Common myeloid progenitor, CD34-positive (primary cell): ENCODE results near the gene PDX1.

Experiments
- CTCF ChIA-PET: fragments of 350-600 bp; sonication (Branson Sonifier 250); formaldehyde crosslinking; loops from one replicate; lab custom pipeline; 2021; ENCODE audit warnings: antibody characterized with exemption; lab: Charles Lee
- POLR2A ChIA-PET: fragments of 350-600 bp; sonication (Branson Sonifier 250); formaldehyde crosslinking; loops from one replicate; lab custom pipeline; 2021; ENCODE audit warnings: antibody characterized with exemption; lab: Charles Lee
- DNase-seq, 3 donors: peaks; one replicate each; pipeline versions ENCODE4 v3.0.0 to v3.0.0-alpha.2; 2013
- H3K27ac ChIP-seq, 2 experiments: 1 replicate in 1 of 2; 2 replicates in 1 of 2; pipeline ENCODE4 v1.7.0; 2013; ENCODE audit warnings: inconsistent platforms in 2 of 2, low read length in 2 of 2, mild to moderate bottlenecking in 2 of 2, low read depth in 1 of 2, moderate library complexity in 1 of 2; ENCODE audit not compliant: severe bottlenecking in 2 of 2, insufficient read depth in 1 of 2, poor library complexity in 1 of 2
- H3K27me3 ChIP-seq, 5 experiments: replicated peaks in 2 of 5; 1 replicate in 3 of 5; 2 replicates in 2 of 5; pipeline versions ENCODE4 v1.6.1 to v1.7.0; 2013; ENCODE audit warnings: low read length in 4 of 5, mild to moderate bottlenecking in 2 of 5, moderate library complexity in 2 of 5, inconsistent platforms in 1 of 5; ENCODE audit not compliant: insufficient read depth in 5 of 5, control insufficient read depth in 4 of 5
- H3K36me3 ChIP-seq, 4 experiments: 1 replicate in 2 of 4; 2 replicates in 2 of 4; pipeline versions ENCODE4 v1.6.1 to v1.7.0; 2013; ENCODE audit warnings: low read length in 3 of 4, control low read depth in 1 of 4, mild to moderate bottlenecking in 1 of 4; ENCODE audit not compliant: control insufficient read depth in 4 of 4, insufficient read depth in 4 of 4
- H3K4me1 ChIP-seq, 4 experiments: 1 replicate in 3 of 4; 2 replicates in 1 of 4; pipeline versions ENCODE4 v1.6.1 to v1.7.1; 2013; ENCODE audit warnings: low read length in 3 of 4, mild to moderate bottlenecking in 3 of 4, control low read depth in 1 of 4, inconsistent platforms in 1 of 4, moderate library complexity in 1 of 4; ENCODE audit not compliant: control insufficient read depth in 4 of 4, insufficient read depth in 4 of 4; ENCODE audit errors: control extremely low read depth in 1 of 4
- H3K4me3 ChIP-seq, 7 experiments: 1 replicate in 4 of 7; 2 replicates in 3 of 7; pipeline versions ENCODE4 v1.5.1 to v1.7.0; 2013; ENCODE audit warnings: mild to moderate bottlenecking in 7 of 7, low read length in 6 of 7, moderate library complexity in 6 of 7, inconsistent platforms in 2 of 7, low read depth in 2 of 7, control low read depth in 1 of 7; ENCODE audit not compliant: insufficient read depth in 4 of 7, control insufficient read depth in 1 of 7; ENCODE audit errors: extremely low read depth in 1 of 7
- H3K9me3 ChIP-seq, 5 experiments: 1 replicate in 4 of 5; 2 replicates in 1 of 5; pipeline versions ENCODE4 v1.6.1 to v1.7.1; 2013; ENCODE audit warnings: low read length in 4 of 5, mild to moderate bottlenecking in 2 of 5, inconsistent platforms in 1 of 5, low read depth in 1 of 5, moderate library complexity in 1 of 5; ENCODE audit not compliant: control insufficient read depth in 4 of 5, insufficient read depth in 2 of 5; ENCODE audit errors: control extremely low read depth in 1 of 5
- WGBS: methylation state at CpG from one replicate; pipeline ENCODE4 v1.1.5; 2013; ENCODE audit not compliant: insufficient coverage; 5-methylcytosine and 5-hydroxymethylcytosine counted together

Gene PDX1

DNA sequence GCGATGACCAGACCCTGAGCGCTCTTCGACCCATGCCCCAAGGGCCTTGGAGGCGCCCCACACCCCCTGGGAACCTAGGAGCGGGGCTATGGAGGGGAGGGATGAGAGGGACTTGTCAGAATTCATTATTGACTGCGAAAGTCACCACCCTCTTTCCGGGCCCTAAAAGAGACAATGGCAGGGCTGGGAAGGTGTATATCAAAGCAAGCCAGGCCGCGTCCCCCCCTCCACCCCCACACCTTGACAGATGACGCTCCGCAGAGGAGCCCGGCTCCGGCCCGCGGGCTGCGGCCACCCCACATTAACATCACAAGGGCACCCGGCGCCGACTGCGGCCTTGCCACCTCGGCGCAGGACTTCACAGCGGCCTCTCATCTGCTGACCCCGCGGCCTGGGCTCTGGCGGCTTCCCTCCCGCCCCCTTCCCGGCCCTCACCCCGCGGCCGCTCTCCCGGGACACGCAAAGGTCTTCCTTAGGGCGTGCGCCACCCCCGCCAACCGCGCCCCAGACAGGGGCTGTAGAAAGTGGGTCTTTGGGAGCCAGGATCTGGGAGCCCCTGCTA lies 46.9 kb downstream of the PDX1 start:
- Histone ChIP-seq H3K27me3 (peaks cover 10 to 100% (median 68%) of the 10 kb centered on the region in 5 experiments), H3K27ac (no peak overlapping the region), H3K4me3 (no peak overlapping the region), H3K4me1 (peaks cover 0 to 37% (median 27%) of the 10 kb centered on the region in 4 experiments), H3K36me3 (no peaks in the 10 kb centered on the region), H3K9me3 (no peaks in the 10 kb centered on the region)
- WGBS = 4% methylated on average over 22 of the region's 38 CpGs
- CTCF ChIA-PET = interaction anchor here (1.4 to 1.6 kb wide), 4 partner anchors 8 to 138 kb away, joined by 3 to 6 read pairs (median 5); no protein-coding TSS in a partner anchor
- POLR2A ChIA-PET = interaction anchor here (1.2 kb wide), 1 partner anchor 8 kb away, joined by 4 read pairs; no protein-coding TSS in a partner anchor
- no peak for DNase-seq

DNA sequence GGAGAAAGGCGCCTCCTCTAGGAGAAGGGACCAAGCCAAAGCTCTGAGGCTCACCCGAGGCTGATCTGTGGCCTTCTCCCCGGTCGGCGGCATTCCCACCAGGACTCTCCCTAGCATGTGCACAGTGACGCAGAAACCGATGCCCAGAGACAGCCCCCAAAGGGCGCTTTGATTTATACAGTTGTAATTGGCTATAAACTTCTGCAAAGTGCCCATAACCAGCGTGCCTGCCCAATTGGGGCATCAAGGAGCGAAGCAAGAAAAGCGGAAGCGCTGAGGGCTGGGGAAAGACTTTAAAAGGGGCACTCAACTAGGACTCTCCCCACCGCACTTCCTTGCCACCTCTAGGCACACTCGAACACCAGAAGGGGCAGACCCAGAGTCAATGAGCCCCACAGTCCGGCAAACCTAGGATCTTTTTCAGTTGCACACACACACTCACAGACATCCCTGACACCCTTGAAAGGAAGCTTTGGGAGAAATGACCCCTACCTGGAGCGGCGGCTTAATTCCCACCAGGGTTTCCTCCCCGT lies 47.5 kb downstream of the PDX1 start:
- H3K36me3 ChIP-seq = no peaks in the 10 kb centered on the region
- H3K27ac ChIP-seq = no peak overlapping the region
- peaks cover 0 to 37% (median 27%) of the 10 kb centered on the region in 4 experiments for H3K4me1 ChIP-seq
- POLR2A ChIA-PET = interaction anchor here (1.2 kb wide), 1 partner anchor 8 kb away, joined by 4 read pairs; no protein-coding TSS in a partner anchor
- H3K27me3 ChIP-seq = peaks cover 10 to 100% (median 68%) of the 10 kb centered on the region in 5 experiments
- CTCF ChIA-PET = interaction anchor here (0.9 to 2.2 kb wide), 6 partner anchors 8 to 1020 kb away, joined by 3 to 7 read pairs (median 5); no protein-coding TSS in a partner anchor
- no peaks in the 10 kb centered on the region for H3K9me3 ChIP-seq
- WGBS = 3% methylated on average over 14 of the region's 18 CpGs
- DNase-seq = peak; percentile 44 to 77 (median 76)
- H3K4me3 ChIP-seq = no peak overlapping the region

DNA sequence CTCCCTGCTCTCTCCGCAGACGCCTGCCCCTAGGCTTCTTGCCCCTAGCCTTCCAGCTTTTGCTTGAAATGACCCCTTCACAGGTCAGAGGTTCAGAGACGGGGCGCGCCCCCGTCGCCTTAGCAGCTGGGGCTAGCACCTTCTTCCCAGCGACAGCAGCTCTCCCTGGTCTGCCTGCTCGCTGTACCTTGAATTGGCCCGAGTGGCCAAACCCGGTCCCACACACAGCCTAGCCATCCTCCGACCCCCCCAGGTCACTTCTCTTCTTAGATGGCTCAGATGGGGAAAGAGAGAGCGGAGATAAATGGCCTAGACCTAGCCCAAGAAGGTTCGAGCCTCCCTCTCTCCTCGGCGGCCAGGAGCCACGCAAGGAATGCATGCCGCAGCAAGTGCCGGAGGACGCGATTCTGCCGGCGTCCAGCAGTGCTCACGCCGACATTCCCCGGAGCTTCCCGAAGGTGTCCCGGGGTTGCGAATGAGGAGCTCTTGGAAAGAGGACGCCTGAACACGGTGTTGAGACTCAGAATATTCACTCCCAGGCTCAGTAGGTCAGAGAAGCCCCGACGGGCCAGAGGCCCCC lies 48.0 kb downstream of the PDX1 start:
- Histone ChIP-seq H3K27ac (no peak overlapping the region), H3K4me3 (peak overlapping the region in 3 of 7 experiments; percentile 10 to 61 (median 54)), H3K4me1 (peaks cover 0 to 37% (median 27%) of the 10 kb centered on the region in 4 experiments), H3K36me3 (no peaks in the 10 kb centered on the region), H3K27me3 (peaks cover 10 to 100% (median 64%) of the 10 kb centered on the region in 5 experiments), H3K9me3 (no peaks in the 10 kb centered on the region)
- POLR2A ChIA-PET = interaction anchor here (1.2 kb wide), 1 partner anchor 9 kb away, joined by 4 read pairs; no protein-coding TSS in a partner anchor
- CTCF ChIA-PET = interaction anchor here (0.9 to 2.2 kb wide), 6 partner anchors 8 to 1021 kb away, joined by 3 to 7 read pairs (median 5); no protein-coding TSS in a partner anchor
- no peak for DNase-seq
- 0% methylated on average over 16 of the region's 33 CpGs for WGBS

DNA sequence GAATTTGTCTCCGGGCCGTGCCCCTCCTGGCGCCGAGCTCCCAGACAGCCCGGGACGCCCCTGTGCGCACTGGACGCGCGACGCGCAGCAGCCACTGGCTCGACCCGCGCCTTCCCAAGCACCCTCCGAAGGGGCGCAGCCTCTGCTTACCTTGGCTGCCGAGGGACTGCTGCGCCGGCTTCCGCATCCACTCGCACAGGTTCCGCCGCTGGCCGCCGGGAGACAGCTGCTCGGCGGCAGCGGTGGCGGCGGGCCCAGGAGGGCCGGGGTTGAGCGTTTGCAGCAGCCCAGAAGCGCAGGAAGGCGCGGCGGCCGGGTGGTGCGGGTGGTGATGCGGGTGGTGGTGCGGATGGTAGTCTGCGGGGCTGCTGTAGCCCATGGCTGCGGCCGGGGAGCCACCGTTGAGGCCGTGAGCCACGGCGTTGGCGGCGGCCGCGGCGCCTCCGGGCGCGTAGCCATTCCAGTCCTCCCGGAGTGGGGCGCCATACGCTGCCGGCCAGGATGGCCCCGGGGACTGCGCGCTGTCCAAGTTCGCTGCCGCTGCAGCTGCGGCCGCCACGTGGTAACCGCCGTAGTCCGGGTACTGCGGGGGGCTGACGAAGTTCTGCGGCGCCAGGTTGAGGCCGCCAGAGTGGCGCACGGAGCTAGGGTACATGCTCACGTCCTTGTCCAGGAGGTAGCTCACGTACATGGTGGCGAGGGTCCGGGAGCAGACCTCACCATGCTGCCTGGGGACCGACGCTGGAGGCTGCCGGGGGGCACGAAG lies 48.7 kb downstream of the PDX1 start:
- Histone ChIP-seq H3K4me1 (peaks cover 0 to 37% (median 27%) of the 10 kb centered on the region in 4 experiments), H3K27me3 (peaks cover 10 to 100% (median 66%) of the 10 kb centered on the region in 5 experiments), H3K9me3 (no peaks in the 10 kb centered on the region), H3K4me3 (peak overlapping the region in 5 of 7 experiments; percentile 7 to 62 (median 54)), H3K27ac (no peak overlapping the region), H3K36me3 (no peaks in the 10 kb centered on the region)
- 2% methylated on average over 79 of the region's 86 CpGs for WGBS
- peak in 2 of 3 donors; percentile 60 to 68 for DNase-seq
- ChIA-PET POLR2A (interaction anchor here (1.2 kb wide), 1 partner anchor 10 kb away, joined by 4 read pairs; no protein-coding TSS in a partner anchor), CTCF (interaction anchor here (0.9 to 3.8 kb wide), 11 partner anchors 8 to 1022 kb away, joined by 3 to 18 read pairs (median 6); no protein-coding TSS in a partner anchor)

DNA sequence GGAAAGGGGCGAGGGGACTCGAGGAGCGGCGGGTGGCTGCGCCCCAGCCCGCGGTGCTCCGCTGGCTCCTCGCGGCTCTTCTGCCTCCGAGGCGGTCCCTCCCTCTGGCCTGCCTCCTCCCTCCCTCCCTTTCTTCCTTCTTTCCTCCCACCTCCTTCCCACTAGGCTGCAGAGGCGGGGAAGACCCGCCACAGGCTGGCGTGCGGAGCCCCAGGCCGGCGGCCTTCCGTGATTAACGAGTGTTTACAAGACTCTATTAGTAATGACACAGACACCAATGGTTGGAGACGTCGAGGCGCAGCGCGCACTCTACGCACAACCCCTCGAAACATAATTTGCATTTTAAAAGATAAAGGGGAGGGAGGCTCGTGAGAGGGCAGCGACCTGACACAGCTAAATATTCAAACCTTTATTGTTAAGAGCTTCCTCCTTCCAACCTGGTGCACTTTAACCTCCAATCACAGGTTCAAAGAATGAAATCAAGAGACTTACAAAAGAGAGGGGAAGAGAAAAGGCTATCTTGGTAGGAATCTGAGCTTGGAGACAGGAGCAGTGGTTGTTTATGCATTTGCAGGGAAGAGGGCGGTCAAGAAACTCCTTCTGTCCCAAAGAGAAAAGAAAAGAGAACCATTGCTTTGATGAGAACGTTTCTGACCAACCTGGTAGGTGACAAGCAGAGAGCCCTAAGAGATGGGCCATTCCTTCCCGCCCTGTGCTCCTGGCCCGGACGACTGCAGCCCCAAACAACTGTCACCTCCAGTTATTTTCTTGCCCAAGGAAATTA lies 49.5 kb downstream of the PDX1 start, which contains the start of gene CDX2:
Gene CDX2 (minus strand): TSS at position 234 of the 784 bp plus-strand sequence. CDS start 309 bp downstream, outside the sequence.
- no peaks in the 10 kb centered on the region for H3K36me3 ChIP-seq
- H3K4me3 ChIP-seq = peak within 1 kb of the TSS in 5 of 7 experiments; percentile 7 to 62 (median 54)
- no peak for DNase-seq
- H3K4me1 ChIP-seq = peaks cover 0 to 37% (median 27%) of the 10 kb centered on the region in 4 experiments
- H3K9me3 ChIP-seq = no peaks in the 10 kb centered on the region
- H3K27ac ChIP-seq = no peak within 1 kb of the TSS
- ChIA-PET CTCF (interaction anchor here (1.0 to 4.3 kb wide), 10 partner anchors 9 to 607 kb away, joined by 3 to 18 read pairs (median 6); no protein-coding TSS in a partner anchor), POLR2A (interaction anchor here (0.9 kb wide), 1 partner anchor 9 kb away, joined by 4 read pairs; no protein-coding TSS in a partner anchor)
- 4% methylated on average over 20 of the region's 34 CpGs for WGBS
- H3K27me3 ChIP-seq = peaks cover 11 to 100% (median 64%) of the 10 kb centered on the region in 5 experiments

DNA sequence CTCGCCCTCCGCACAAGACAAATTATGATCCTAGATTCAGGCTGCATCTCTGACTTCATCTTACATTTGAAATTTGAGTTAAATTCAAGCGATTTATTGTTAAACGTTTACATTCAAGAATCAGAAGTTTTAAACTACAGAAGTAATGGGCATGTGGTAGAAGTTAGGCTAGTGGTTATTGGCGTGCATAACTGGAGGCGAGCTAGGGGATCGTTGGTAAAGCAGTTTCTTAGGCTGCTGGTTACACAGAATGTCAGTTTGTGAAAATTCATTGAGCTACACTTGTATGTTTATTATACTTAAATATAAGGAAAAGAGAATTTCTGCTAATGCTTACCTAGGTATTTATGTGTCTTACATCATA lies 50.0 kb downstream of the PDX1 start:
- no CpG with 5 or more reads among the region's 7 CpGs for WGBS
- Histone ChIP-seq H3K27ac (no peak overlapping the region), H3K36me3 (no peaks in the 10 kb centered on the region), H3K9me3 (no peaks in the 10 kb centered on the region), H3K27me3 (peaks cover 16 to 100% (median 61%) of the 10 kb centered on the region in 5 experiments), H3K4me1 (peaks cover 0 to 37% (median 27%) of the 10 kb centered on the region in 4 experiments), H3K4me3 (no peak overlapping the region)
- ChIA-PET POLR2A (interaction anchor here (0.9 kb wide), 1 partner anchor 9 kb away, joined by 4 read pairs; no protein-coding TSS in a partner anchor), CTCF (interaction anchor here (0.8 to 4.3 kb wide), 9 partner anchors 11 to 608 kb away, joined by 3 to 18 read pairs (median 6); no protein-coding TSS in a partner anchor)
- DNase-seq = no peak
